Stimulated activated CD4-positive, alpha-beta T cell treated with anti-CD3 and anti-CD28 coated beads, Interleukin-4, amount 100 ng/mL, for 48 hours (primary cell): ENCODE data around the gene SCN8A.
"Not testable (repeated sequence)": the region's sequence is repeated elsewhere in the genome, so short reads cannot be mapped to it uniquely, and the experiment has no call there.

Source experiments
- DNase-seq, 2 donors: peaks; one replicate each; pipeline ENCODE4 v3.0.0-alpha.2; 2020; ENCODE audit warnings: low read depth in 2 of 2

SCN8A gene

DNA sequence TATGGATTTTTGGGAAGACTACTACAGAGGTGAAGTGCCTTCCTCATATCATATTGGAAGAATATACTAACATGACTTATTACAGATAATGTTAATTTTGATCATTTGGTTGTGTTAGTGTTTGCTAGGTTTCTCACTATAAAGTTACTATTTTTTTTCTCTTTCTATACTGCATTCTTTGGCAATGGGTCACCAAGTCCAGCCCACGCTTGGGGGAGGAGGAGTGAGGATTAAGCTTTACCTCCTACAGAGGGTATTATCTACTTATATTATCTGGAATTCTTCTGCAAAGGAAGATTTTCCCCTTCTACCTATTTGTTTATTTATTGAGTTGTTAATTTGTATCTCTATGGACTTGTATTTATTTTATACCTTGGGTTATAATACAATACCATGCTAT lies 31.5 kb downstream of the SCN8A start:
- no peak for DNase-seq

DNA sequence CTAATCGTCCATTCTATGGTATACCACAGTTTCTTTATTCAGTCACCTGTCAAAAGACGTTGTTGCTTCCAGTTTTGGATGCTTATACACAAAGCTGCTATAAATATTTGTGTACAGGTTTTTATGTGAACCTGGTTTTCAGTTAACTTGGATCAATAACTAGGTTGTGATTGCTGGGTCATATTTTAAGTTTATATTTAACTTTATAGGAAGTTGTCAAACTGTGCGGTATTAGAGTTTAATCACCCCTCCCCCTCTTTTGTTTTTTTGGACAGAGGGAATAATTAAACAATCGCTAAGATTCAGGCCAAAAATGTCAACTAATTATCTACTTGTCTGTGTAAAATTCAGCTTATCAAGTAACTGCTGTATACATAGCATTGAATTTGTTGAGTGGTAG lies 34.3 kb downstream of the SCN8A start:
- DNase-seq: no peak

DNA sequence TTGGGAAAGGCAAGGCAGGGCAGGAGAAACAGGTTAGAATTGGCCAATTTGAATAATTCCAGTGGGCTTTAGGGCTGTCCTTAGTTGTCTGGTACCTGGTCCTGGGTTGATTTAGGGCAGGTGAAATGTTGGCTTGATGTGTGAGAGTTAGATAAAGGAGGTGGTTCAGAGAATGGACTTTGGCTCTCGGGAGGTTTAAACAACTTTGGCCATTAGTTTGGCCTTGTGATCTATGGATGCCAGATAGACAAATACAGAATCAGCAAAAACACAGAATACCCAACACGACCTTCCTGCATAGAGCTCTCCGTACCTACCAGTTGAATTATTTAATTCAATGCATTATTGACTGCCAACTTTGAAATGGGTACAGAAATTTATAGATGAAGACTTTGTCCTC lies 35.1 kb downstream of the SCN8A start:
- DNase-seq: no peak

DNA sequence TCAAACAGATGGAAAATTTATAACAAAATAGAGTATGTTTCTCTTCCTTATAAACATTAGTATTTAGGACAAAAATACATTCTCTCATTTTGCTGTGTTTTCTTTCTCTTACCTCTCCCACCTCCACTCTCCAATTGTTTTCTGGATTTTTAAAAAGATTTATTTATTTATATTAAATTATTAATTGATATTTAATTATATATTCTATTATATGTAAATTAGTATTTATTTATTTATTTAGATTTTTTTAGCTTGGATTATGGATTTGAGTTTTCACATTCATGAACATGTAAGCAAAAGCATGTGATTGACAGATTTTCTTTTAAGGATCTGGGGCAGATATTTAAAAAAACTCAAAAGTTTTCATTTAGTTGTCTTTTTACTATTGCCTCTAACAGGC lies 35.6 kb downstream of the SCN8A start:
- DNase-seq: no peak

DNA sequence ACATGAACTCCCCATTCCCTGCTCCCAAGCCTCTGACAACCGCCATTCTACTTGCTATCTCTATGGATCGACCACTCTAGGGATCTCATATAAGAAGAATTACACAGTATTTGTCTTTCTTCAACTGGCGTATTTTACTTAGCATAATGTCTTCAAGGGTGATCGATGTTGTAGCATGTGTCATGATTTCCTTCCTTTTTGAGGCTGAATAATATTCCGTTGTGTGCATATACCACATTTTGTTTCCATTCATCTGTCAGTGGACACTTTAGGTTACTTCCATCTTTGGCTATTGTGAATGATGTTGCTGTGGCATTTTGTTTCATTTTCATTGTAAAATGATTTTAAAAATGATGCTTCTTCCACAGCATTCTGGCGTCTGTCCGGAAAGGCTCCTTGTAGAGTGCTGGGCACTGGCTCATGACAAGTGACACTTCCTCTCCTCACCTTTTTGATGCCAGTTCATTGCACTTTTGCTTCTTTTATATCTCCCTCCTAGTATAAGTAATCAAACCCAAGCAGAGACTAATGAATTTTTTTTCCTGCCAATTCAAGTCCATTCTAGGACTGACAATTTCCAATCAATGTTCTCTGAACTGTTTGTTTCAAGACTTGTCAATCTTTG lies 39.3 kb downstream of the SCN8A start:
- no peak for DNase-seq

DNA sequence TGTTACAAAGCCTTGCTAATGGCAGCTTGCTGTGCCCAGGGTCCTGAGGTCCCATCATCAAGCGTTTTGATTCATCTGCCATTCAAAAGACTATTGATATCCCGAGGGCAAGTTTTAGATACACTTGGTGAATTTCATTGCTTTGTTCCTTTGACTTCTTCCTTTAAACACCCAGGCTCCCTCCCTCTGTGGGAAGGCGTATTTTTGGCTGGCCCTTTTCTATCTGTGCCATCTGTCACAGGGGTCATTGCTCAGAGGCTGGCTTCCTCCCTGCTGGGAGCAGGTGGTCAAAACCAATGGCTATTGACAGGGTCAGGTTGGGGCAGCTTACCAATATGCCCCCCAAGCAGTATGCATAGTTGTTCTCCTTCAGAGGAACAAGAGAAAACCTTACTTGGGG lies 40.0 kb downstream of the SCN8A start:
- DNase-seq: no peak

DNA sequence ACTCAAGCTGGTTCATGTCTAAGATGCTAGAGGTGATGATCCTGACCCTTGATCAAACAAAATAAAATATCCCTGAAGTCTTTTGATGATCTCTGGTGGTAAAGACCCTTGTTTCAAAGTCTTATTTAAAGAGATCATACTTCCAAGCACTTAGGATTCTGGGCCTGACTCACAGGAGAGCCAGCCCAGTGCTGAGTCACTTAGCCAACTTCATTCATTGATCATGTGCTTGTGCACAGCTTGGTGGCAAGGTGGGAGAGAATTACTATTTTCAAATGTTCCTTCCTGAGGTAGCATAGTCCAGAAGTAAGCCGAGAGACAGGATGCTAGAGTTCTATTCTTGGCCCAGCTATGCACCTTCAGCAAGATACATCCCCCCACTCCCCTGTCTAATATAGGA lies 40.6 kb downstream of the SCN8A start:
- DNase-seq: no peak

DNA sequence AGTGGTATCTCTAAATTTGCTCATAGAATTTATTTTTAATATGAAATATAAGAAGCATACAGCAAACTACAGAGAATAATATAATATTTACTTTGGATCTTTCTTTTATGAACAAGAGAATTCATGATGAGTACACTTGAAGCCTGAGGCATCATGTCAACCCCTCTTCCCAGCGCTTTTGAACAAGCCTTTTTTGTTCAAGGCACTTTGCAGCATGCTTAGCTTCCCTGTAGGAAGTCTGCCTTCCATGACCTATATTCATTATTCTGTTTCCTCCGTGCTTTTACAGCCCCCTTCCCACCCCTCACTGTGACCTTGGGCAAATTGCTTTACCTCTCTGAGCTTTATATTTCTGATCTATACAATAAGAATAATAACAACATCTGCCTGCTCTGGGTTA lies 41.6 kb downstream of the SCN8A start:
- no peak for DNase-seq

DNA sequence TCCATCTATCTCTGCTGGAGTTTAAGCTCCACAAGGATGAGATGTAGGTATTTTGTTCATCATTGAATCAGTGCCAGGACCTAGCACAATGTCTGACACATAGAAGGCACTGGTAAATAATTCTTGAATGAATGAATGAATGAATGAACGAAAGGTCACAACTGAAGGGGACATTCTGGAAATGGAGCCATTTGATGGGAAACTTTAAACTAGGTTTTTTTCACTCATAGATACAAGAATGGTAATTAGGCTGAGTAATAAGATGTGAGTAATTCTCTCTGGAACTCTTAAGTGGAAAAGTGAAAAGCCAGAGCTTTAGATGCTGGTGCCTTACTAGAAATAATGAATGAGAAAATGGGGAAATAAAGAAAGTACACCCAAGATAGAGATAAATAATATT lies 44.3 kb downstream of the SCN8A start:
- no peak for DNase-seq

DNA sequence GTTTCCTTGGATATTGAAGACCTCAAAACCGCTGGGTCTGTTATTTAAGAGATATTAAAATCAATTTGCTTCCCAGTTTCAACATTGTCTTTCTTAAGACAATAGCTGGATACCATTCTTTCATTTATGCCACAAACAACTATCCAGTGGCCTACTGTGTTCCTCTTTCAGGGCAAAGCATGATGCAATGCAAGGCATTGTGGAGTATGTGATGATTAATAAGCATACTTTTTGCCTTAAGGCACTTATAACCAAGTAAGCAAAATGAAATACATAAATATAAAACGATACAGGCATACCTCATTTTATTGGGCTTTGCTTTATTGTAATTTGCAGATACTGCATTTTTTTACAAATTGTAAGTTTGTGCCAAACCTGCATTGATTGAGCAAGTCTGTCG lies 45.5 kb downstream of the SCN8A start:
- no peak for DNase-seq

DNA sequence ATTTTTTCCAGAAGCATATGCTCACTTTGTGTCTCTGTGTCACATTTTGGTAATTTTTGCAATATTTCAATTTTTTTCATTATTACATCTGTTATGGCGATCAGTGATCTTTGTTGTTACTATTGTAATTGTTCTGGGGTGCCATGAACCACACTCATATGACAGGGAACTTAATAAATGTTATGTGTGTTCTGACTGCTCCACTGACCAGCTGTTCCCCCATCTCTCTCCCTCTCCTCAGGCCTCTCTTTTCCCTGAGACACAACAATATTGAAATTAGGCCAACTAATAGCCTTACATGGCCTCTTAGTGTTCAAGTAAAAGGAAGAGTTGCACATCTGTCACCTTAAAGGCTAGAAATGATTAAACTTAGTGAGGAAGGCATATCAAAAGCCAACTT lies 46.0 kb downstream of the SCN8A start:
- no peak for DNase-seq

DNA sequence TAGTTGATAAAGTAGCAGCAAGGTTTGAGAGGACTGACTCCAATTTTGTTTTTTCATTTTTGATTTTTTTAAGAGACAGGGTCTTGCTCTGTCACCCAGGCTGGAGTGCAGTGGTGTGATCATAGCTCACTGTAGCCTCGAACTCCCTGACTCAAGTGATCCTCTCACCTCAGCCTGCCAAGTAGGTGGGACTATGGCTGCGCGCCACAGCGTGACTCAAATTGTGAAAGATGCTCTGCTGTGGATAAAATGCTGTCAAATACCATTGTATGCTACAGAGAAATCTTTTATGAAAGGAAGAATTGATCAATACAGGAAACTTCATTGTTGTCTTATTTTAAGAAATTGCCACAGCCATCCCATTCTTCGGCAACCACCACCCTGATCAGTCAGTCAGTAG lies 48.3 kb downstream of the SCN8A start:
- no peak for DNase-seq

DNA sequence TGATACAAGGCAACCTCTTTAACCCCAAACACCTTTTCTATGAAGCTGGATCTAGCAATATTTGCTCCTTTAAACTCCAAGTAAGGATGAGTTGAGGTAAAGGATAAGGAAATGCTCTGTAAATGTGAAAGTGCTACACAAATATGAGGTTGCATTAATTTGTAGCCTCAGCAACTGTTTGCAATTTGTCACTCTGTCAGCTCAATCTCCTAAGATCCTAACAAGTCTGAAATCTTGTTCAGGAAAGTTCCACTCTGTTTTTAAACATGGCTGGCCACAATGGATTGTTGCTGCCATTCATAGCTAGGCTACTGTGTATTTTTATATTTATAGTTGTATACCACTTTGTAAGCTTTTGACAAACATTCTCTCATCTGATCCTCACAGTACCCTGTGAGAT lies 51.3 kb downstream of the SCN8A start:
- no peak for DNase-seq

DNA sequence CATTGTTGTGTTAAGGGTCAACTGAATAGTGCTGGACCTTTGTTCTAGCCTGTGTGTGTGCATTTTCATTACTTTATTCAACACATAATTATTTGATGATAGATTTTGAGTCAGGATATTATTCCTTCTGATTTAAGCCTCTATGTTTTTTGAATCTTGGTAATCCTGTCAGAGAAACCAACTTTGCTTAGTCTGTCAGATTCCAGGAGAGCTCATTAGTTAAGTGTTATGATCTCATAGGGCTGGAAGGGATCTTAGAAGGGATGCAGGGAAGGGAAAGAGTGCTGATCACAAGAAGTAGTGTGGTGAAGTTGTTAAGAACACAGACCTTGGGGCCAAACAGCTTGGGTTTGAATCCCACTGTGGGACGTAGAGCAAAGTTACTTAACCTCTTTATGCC lies 52.9 kb downstream of the SCN8A start:
- DNase-seq: no peak

DNA sequence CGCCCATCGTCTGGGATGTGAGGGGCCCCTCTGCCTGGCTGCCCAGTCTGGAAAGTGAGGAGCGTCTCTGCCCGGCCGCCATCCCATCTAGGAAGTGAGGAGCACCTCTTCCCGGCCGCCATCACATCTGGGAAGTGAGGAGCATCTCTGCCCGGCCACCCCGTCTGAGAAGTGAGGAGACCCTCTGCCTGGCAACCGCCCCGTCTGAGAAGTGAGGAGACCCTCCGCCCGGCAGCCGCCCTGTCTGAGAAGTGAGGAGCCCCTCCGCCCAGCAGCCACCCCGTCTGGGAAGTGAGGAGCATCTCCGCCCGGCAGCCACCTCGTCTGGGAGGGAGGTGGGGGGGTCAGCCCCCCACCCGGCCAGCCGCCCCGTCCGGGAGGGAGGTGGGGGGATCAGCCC lies 53.7 kb downstream of the SCN8A start:
- not testable (repeated sequence) for DNase-seq

DNA sequence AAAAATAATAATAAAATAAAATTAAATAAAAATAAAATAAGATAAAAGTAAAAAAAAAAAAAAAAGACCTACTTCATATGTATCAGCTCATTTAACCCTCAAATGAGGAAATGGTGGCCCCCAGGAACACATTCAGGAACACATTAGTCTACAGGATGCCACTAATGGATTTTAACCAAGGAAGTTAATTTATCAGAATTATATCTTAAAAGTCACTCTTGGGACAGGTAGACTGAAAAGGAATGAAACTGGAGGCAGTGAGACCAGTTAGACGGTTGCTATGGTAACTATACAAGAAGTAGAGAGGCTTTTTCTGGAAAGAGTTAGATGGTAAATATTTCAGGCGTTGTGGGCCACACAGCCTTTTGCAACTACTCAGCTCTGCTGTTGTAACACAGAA lies 54.9 kb downstream of the SCN8A start:
- no peak for DNase-seq

DNA sequence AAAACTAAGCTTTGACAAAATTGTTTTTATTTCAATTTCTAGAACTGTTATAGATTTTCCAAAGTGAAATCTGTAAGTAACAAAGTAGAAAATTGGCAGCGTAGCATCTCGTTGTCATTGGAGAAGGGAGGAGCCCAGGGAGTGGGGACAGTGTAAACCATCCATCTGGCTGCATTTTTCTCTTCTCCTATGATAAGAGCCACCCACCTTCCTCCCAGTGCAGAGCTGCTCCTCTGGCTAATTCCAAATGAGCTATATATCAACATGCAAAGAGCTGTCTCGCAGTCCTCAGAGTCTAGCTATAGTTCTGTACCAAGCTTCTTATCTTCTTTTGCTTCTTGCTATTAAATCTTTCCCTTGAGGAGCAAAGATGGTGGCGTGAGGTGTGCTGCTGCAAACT lies 56.6 kb downstream of the SCN8A start:
- DNase-seq: no peak

DNA sequence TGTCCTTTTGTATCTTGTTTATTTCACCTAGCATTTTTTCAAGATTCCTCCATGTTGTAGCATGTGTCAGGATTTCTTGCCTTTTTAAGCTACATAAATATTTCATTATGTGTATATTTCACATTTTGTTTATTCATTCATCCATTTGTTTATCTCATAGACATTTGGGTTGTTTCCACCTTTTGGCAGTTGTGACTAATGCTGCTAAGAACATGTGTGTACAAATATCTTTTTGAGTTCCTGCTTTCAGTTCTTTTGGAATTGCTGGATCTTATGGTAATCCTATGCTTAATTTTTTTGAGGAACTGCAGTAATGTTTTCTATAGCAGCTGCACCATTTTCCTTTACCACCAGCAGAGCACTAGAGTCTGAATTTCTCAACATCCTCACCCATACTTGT lies 62.4 kb downstream of the SCN8A start:
- DNase-seq: no peak

DNA sequence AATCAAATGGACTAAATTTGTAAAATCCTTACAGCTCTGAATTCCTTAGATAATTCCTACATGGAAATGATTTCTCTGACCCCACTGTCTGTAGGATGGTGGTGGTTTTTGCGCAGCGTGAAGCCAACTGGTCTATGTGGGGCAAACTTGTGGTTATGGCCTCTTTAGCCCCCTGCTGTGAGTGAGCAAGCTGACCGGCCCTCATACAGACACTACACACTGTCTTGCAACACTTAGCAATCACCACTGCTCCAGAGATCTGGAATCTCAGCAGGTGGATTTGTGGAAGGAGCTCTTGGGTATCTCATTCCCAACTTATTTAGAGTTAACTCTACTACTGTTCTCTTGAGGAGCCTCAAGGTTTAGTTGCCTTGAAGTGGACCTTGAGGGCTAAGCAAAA lies 70.2 kb downstream of the SCN8A start:
- DNase-seq: no peak

DNA sequence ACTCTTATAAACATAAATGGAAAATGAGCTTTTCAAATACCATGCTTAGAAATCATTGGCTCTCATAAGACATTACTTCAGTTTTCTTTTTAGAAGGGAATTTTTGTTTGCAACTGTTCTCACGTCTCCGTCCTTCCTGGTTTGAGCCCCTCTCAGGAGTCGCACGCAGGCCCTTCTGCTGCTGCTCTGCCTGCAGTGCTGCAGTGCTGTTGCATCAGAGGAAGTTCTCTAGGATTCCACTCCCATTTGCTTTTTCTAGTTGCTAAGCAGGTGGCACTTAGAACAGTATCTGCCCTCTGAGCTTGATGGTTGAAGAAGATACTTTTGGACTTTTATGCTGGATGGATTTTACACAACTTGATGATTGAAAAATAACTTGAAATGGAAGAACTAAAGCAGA lies 70.8 kb downstream of the SCN8A start:
- no peak for DNase-seq

DNA sequence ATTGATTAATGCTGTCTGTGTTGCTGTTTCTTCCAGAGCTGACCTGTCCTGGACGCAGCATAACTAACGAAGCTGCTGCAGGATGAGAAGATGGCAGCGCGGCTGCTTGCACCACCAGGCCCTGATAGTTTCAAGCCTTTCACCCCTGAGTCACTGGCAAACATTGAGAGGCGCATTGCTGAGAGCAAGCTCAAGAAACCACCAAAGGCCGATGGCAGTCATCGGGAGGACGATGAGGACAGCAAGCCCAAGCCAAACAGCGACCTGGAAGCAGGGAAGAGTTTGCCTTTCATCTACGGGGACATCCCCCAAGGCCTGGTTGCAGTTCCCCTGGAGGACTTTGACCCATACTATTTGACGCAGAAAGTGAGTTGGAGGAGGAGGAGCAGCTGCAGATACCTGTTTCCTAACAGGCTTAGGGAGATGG lies 71.7 kb downstream of the SCN8A start:
- no peak for DNase-seq

DNA sequence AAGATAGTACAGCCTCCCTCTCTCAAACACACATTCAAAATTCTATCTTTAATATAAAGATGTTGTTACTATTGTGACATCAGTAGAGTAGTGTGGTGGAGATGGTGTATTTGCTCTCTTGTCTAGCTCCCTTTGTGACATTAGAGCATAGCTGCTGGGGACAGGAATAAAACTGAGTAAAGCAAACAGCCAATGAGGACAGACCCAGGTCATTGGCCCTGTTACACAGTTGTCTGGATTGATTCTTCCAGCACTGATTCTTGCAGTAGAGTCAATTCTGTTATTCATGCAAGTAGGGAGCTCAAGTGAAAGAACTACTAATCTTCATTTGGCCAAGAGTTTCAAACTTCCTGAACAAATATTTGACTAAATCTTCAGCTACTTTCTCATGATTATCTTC lies 72.4 kb downstream of the SCN8A start:
- DNase-seq: no peak

DNA sequence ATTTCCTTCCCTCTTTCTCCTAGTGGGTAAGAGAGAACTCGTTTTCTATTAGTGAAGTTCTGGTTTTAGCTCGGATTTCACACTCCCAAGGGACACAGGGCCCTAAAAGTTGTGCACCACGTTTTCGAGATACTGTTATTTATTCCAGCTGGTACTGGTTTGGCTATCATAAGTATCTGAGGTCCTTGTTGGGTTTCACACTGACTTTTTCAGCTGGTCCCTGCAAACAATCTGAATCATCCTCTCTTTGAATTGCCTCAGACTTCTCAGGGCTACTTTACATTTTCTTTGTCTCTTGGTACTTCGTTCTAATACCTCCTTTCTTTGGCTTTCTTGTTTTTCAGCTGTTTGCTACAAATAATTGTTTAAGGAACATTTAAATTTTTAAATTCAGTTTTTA lies 75.7 kb downstream of the SCN8A start:
- DNase-seq: no peak

DNA sequence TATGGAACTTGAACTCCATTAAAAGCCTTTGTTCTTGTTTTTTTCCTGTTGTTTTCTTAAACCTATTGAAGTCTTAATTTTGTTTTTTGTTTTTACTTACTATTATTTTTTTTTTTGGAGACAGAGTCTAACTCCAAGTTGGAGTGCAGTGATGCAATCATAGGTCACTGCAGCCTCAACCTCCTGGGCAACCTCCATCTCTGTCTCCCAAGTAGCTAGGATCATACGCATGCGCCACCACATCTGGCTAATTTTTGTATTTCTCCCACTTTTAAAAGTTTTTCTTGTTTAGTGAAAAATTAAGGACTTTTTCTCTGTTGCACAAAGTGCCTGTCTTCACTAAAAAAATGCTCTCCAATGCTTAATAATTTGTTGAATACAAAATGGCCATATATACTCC lies 76.2 kb downstream of the SCN8A start:
- DNase-seq: no peak

DNA sequence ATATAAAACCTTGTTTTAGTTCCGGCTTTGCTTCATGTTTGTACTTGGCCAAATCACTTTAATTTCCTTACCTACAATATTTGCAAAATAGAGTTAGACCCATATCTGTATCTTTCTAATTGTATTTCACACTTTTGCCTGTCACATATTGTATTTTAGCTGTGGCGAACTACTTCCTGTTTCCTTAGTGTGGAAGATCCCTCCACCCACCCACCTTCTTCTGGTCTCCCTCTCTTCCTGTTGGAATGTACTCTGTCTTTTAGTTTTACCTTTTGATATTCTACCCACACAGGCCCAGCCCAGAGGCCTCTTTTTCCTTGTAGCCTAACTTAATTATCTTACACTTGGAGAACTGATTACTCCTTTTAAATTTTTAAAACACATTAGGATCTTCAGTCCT lies 78.2 kb downstream of the SCN8A start:
- no peak for DNase-seq
